HL-60 (cell line): Measurements from ENCODE around the gene LMTK2.

Experiments
- DNase-seq, 2 experiments: peaks; one replicate each; pipeline ENCODE4 v3.0.0-alpha.2; 2010 to 2020; ENCODE audit warnings: low read depth in 1 of 2, low spot score in 1 of 2
- H3K27ac ChIP-seq: fragments of 250-450 bp; sonication (Bioruptor Pico); replicated peaks from 2 replicates; pipeline ENCODE4 v1.5.1; 2020; ENCODE audit warnings: mild to moderate bottlenecking, moderate library complexity
- H3K27me3 ChIP-seq: fragments of 250-450 bp; sonication (Bioruptor Pico); 2 replicates; pipeline ENCODE4 v1.5.1; 2021; ENCODE audit warnings: mild to moderate bottlenecking, moderate library complexity; ENCODE audit not compliant: insufficient read depth, poor library complexity, severe bottlenecking
- H3K4me3 ChIP-seq: replicated peaks from 2 replicates; pipeline ENCODE4 v1.5.1; 2011; ENCODE audit warnings: mild to moderate bottlenecking, control low read depth, low read length; ENCODE audit not compliant: insufficient read depth
- GABPA ChIP-seq: IDR thresholded peaks from 2 replicates; pipeline ENCODE4 v1.6.1; 2012; ENCODE audit warnings: low read depth
- POLR2AphosphoS5 ChIP-seq: IDR thresholded peaks from 2 replicates; pipeline ENCODE4 v1.6.1; 2012; ENCODE audit warnings: low read depth
- REST ChIP-seq: IDR thresholded peaks from 2 replicates; pipeline ENCODE4 v1.6.1; 2012; ENCODE audit warnings: low read depth; ENCODE audit not compliant: insufficient replicate concordance
- SPI1 ChIP-seq: IDR thresholded peaks from 2 replicates; pipeline ENCODE4 v1.6.1; 2012; ENCODE audit warnings: low read depth, mild to moderate bottlenecking, borderline replicate concordance
- TF ChIP-seq, protein P1 (sequence below): IDR thresholded peaks from one replicate; pipeline ENCODE4 v1.5.1; 2011; ENCODE audit warnings: low read length, control low read depth, inconsistent platforms; ENCODE audit not compliant: insufficient read depth

The LMTK2 gene

GRCh38 chr7:98163704-98164494 is 57.2 kb downstream of the LMTK2 start:
- DNase-seq = no peak
- TF ChIP-seq GABPA = no peak
- no peak for TF ChIP-seq SPI1
- TF ChIP-seq, protein P1, sequence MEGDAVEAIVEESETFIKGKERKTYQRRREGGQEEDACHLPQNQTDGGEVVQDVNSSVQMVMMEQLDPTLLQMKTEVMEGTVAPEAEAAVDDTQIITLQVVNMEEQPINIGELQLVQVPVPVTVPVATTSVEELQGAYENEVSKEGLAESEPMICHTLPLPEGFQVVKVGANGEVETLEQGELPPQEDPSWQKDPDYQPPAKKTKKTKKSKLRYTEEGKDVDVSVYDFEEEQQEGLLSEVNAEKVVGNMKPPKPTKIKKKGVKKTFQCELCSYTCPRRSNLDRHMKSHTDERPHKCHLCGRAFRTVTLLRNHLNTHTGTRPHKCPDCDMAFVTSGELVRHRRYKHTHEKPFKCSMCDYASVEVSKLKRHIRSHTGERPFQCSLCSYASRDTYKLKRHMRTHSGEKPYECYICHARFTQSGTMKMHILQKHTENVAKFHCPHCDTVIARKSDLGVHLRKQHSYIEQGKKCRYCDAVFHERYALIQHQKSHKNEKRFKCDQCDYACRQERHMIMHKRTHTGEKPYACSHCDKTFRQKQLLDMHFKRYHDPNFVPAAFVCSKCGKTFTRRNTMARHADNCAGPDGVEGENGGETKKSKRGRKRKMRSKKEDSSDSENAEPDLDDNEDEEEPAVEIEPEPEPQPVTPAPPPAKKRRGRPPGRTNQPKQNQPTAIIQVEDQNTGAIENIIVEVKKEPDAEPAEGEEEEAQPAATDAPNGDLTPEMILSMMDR = no peak
- no peak for TF ChIP-seq REST
- no peak for TF ChIP-seq POLR2AphosphoS5
- H3K27ac ChIP-seq = no peak overlapping the region
- H3K27me3 ChIP-seq = no peaks in the 10 kb centered on the region
- H3K4me3 ChIP-seq = no peak overlapping the region

GRCh38 chr7:98165827-98166667 is 59.4 kb downstream of the LMTK2 start:
- Histone ChIP-seq H3K27ac (no peak overlapping the region), H3K4me3 (no peak overlapping the region), H3K27me3 (no peaks in the 10 kb centered on the region)
- peak in 1 of 2 experiments; percentile 51 for DNase-seq
- TF ChIP-seq, protein P1 = peak; percentile 25
- TF ChIP-seq REST (no peak), POLR2AphosphoS5 (no peak)

GRCh38 chr7:98166668-98166970 is 60.0 kb downstream of the LMTK2 start:
- H3K4me3 ChIP-seq = no peak overlapping the region
- no peak for TF ChIP-seq GABPA
- TF ChIP-seq, protein P1 = no peak
- no peak for TF ChIP-seq REST
- TF ChIP-seq SPI1 = no peak
- TF ChIP-seq POLR2AphosphoS5 = no peak

More at GRCh38 chr7:98166668-98166970, 60.0 kb downstream of the LMTK2 start:
- Histone ChIP-seq H3K27me3 (no peaks in the 10 kb centered on the region), H3K27ac (no peak overlapping the region)
- no peak for DNase-seq
